Activated CD4-positive, CD25-positive, alpha-beta regulatory T cell (primary cell): ENCODE data around the gene SYNDIG1L.
A peak's percentile ranks its signal among the peaks of the same experiment; 100 is the strongest.
"Not testable (repeated sequence)": the region's sequence is repeated elsewhere in the genome, so short reads cannot be mapped to it uniquely, and the experiment has no call there.

Experiments used
- DNase-seq, 4 experiments: peaks; one replicate each; lab custom pipeline; 2025; lab: John Stamatoyannopoulos, UW

The SYNDIG1L gene

DNA sequence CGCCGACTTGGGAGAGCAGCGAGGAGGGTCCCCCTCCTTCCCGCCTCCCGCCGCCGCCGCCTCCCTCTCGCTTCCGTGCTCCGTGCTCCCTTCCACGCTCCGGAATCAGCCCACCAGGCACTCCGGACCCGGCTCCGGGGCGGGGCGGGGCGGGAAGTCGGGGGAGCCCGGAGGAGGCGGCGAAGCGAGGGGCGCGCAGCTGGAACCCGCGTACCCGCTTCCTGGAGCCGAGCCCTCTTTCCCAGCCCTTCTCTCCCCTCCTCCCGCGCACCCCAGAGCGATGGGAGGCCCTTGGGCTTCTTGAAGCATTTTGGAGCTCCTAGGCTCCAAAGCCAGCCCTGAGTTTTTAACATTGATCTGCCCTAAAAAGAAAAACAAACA, at the start of gene SYNDIG1L:
SYNDIG1L (minus strand) TSS at position 9 of the 381 bp plus-strand sequence. CDS start 16,466 bp downstream, outside the sequence.
- no peak for DNase-seq

DNA sequence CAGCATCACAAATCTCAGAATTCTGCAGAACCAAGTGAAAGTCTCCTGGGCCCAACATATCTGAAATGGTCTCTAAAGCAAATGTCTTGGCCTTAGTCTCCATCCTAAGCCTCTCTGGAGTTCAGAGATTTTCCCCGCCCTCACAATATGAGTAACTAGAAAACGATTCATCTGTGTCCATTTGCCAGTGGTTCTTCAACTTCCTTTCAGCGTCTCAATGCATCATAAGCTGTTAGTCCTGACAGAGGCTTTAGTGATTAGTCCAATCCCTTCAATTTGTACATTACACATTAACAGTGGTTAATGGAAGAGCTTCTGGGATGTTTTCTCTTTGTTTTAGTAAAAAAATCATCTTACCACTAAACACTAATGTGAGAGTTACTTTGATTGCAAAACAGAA, 49.7 kb upstream of the SYNDIG1L start:
- no peak for DNase-seq

DNA sequence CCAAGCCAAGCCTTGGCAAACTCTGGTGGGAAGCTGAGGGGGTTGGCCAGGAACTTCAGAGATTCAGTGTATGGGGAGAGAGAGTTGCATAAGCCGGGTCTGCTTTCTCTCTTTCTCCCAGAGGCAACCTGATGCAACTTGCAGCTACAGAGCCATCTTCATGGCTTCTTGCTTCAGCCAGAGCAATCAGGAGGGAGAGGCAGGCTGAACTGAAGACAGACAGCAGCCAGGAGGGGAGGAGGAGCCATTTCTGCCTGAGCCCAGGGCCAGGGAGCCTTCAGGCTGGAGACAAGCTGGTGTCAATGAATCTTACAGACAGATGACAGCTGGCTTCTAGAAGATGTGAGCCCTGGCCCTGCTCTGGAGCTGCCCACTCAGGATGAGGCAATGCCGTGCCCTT, 48.4 kb upstream of the SYNDIG1L start:
- DNase-seq: no peak

DNA sequence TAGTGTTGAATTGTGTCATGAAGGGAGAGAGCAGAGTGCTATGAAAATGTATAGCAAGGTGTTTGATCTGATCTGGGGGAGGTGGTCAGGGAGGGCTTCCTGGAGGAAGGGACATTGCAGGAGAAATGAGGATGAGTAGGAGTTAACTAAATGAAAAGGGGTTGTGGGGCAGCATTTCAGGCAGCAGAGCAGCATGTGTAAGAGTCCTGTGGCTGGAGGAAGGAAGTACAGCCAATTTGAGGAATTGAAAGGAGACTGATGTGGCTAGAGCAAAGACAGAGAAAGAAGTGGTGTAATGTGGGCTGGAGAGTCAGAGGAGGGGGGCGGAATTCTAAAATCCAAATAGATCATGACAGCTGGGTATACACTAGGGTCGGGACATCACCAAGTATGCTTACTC, 46.6 kb upstream of the SYNDIG1L start:
- no peak for DNase-seq

DNA sequence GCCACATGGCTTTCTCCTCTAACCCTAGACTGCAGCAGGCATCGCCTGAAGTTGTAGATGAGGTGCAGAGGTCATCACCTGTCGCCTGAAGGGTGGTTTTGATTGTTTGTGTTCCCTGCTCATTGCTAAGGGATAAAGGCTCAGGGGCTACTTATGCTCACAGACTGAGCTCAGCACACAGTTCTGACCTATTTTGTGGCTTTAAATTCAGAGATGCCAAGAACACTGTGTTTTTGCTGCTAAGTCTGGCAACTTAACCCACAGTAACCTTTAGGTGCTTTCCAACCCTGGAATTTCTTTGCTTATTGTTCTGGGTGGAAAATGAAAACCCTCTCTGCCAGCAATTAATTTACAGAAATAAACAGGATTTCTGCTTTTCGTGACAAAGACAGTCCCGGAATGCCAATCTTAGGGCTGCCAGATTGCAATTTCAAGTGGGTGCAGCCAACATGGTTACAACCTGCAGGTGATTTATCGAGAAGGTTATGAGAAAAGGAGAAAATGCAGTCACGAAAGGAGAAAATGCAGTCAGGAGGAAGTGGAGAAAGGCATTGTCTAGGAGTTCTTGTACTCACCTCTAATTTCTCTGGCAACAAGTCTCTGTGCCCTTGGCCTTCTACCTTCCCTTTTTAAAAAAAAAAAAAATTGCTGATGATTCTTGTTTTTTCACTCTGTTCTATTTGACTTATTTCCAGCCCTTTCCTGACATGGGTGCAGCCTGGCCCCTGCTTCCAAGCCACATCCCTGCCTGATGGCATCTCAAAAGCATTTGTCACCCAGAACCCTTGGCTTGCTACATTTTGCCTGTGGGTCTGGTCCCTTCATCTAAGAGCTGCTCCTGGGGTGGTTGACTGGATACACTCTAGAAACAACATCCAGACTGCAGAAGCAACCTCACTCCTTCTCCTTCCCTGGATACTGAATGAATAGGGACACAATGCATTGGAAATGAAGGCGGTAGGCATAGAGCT, 43.8 kb upstream of the SYNDIG1L start:
- no peak for DNase-seq

DNA sequence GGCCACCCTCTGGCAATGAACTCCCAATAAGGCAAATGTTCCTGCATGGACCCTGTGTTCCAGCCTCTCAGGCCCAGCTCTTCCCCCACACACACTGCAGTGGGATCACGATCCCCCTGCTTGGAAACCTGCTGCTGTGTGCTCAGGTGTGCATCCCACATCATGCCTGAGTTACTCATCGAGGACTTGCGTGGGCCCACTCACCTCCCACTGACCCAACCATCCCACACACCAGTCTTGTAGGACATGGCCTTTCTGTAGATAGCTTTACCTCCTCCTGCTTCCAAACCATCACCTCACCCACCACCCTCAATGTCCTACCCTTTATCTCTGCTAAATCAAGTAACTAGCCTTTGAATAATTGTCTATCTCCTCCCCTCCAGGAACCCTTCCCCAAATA, 42.5 kb upstream of the SYNDIG1L start:
- no peak for DNase-seq

DNA sequence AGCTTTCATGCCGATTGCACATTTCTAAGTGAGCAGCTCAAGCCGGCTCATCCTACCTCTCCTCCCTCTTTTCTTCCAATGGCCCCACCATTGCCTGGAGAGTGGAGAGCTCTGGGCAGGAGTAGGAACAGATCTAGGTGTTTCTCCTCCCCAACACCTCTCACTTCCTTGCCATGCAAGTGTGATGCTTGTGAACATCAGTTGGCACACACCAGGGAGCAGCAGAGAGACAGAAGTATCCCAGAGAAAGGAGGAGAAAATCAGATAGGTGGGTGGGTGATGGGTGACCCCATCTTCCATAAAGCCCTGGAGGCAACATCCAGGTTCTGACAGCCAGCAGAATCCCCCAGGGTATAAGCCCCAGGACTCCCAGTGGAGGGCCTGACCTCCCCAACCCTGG, 39.3 kb upstream of the SYNDIG1L start:
- no peak for DNase-seq

DNA sequence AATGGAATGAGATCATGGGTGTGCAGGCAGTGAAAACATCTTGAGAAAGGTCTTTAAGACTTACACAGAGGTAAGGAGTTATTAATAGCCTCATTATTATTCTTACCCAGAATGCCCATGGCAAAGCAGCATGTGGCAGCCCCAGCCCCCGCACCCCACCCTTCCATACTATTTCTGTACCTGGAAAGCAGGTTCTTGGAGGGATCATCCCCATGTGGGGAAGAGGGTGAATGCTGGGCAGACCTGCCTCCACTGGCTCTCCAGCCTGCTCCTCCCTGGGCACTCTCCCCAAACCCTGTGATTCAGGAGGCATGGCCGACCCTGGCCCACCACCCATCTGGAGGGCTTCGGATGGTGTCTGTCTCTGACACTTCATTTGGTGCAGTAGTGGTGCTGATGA, 38.8 kb upstream of the SYNDIG1L start:
- no peak for DNase-seq

DNA sequence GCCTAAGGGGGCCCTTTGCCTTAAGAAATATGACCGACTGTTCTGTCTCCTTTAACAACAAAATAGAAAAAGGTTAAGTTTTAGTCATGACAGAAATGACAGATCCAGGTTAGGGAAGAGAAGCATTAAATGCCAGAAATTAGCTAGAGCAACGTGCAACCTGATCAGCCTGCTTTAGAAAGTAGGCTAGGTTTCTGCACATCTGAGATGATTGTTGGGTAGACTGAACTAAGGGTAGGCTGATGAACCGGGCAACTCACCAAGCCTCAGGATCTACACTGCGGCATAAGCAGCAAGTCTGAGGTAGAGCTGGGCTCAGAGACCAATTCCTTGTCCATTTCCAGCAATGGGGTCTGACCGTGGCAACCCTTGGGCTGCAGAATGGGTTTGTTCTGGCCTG, 37.7 kb upstream of the SYNDIG1L start:
- DNase-seq: no peak

DNA sequence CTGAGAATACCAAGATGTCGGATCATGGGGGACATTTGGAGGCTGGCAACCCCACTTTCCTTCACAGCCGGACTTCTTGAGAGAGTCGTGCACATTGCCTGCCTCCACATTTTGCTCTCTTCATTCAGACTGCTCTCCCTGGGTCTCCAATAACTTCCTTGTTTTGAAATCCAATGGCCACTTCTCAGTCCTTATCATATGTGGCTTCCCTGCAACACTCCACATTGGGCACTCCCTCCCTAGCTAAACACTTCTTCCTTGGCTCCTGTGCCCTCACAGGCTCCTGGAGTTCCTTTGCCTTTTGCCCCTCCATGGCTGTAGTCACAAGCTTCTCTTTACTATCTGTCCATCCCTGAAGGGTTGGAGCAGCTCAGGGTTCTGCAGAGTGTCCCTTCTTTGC, 37.0 kb upstream of the SYNDIG1L start:
- DNase-seq: no peak

DNA sequence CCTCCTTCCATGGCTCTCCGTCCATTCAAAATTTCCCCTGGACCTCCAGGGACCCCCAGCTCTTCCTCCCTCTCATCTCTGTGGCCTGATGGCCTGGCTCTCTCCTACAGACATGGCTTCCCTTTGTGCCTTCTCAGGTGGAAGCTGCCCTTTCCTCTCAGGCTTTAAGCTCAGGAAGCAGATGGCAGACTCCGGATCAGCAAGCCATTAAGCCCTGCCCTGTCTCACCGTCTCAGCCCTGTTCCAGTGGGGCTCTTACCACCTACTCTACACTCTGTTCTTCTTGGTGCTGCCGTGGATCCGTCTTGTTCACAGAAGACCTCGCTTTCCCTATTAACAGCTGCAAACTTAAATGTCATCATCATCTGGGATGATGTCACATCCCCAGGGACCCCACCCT, 34.0 kb upstream of the SYNDIG1L start:
- DNase-seq: no peak

DNA sequence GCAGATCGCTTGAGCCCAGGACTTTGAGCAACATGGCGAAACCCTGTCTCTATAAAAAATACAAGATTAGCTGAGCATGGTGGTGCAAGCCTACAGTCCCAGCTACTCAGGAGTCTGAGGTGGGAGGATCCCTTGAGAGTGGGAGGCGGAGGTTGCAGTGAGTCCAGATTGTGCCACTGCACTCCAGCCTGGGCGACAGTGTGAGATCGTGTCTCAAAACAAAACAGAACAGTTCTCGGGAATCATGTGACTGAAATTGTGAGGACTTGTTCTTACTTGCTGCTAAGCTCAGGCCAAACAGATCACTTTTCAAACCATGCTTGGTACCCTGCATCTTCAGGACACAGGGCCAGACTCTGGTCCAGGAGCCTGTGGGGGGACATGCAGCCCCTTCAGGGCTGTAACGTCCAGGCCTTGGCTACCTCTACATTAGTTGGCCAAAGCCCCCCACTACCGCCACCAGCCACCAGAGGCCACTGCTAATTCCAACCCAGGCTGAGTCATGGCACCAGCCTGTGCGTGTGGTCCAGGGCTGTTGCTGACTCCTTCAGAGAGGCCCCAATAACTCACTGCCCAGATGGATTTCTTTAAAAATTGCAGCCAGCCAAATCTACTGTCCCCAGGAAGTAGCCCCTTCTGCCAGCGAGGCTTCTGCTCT, 33.4 kb upstream of the SYNDIG1L start:
- DNase-seq: peak in 2 of 4 experiments; percentile 2 to 7

DNA sequence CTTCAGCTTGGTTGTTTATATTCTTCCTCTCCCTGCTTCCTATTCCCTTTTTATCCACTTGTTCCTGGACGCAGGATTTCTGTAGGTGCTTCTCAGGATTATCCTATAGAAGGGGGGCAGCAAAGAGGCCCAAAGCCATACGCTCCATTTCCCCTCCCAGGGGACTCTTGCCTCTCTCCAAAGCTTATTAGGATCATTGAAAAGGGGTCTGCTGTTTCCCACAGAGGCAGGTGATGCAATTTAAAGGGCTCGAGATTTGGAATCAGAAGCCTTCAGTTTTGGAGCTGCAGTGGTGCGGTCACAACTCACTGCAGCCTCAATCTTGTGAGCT, 31.5 kb upstream of the SYNDIG1L start:
- DNase-seq: no peak

DNA sequence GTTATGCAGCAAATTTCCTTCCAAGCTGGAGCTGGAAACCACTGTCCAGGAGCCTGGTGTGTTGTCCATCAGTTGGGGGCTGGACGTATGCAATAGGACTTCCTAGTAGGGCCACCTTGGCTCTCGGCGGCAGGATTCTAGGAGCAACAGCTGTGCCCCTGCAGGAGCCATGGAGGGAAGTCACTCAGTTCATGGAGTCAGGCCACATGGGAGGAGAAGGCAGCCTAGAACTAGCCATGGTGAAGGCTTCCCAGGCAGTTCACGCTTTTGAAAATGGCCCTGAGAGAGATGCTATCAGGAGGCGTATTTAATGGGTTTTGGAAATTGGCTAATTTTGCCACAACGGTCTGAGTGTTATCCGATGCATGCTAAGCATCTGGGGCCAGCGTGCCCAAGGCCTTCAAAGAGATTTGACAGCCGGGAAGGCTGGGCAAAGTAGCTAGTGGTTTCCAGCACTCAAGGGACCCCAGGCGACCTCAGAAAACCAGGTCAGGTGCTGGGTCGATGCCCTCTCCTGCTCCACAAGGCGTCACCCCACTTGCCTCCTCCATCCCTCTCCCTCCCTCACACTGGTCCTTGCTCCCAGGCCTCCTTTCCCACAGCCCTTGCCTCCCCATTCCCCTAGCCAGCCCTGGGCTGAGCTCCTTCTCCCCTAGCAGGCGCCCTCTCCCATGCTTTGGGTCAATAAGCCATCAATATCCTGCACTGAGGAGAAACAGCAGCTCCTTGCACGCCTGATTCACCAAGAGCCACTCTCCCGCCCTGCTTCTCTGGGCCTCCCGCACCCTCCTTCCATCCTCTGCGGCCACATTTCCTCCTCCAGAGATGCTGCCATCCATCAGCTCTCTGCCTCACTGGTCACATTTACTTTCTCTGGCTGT, 30.9 kb upstream of the SYNDIG1L start:
- no peak for DNase-seq

DNA sequence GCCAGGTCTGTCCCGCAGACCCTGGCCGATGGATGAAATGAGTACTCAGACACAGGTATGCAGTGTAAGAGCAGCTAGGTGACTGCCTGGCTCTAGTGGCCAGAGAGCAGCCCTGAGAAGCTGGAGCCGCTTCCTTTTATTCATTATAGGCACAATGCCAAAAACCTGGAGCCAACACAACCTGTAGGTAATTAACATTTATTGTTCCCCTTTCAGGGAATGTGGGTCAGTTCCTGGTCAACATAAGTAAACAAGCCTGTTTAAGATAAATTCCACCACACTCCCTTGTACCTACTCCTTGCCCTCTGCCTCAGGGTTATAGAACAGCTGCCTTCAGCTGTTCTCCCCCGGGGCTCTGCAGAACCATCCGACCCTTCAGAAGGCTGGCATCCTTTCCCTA, 28.4 kb upstream of the SYNDIG1L start:
- not testable (repeated sequence) for DNase-seq

DNA sequence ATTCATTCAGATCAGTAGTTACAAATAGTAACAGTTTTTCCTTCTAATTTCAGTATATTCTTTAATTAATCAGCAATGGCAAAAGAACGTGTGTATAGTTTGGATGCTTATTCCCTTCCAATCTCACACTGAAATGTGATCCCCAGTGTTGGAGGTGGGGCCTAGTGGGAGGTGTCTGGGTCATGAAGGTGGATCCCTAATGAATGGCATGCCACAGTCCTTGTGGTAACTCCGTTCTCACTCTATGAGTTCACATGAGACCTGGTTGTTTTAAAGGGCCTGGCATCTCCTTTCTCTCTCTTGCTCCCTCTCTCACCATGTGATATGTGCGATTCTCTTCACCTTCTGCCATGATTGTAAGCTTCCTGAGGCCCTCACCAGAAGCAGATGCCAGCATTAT, 18.9 kb upstream of the SYNDIG1L start:
- DNase-seq: no peak

DNA sequence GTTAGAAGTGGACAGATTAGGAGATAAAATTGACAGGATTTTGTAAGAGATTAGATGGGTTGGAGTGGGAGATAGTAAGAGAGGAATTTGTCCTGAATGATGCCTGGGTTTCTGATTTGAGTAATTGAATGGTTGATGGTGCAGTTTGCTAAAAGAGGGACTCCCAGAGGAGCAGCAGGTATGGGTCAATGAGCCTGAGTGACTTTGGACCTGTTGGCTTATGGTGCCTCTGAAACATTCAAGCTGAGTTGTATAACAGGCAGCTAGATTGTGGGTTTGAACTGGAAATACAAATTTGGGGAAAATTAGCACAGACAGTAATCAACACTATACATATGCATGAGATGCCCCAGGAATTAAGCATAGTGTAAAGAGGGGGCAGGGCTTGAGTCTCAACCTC, 16.7 kb upstream of the SYNDIG1L start:
- DNase-seq: no peak

DNA sequence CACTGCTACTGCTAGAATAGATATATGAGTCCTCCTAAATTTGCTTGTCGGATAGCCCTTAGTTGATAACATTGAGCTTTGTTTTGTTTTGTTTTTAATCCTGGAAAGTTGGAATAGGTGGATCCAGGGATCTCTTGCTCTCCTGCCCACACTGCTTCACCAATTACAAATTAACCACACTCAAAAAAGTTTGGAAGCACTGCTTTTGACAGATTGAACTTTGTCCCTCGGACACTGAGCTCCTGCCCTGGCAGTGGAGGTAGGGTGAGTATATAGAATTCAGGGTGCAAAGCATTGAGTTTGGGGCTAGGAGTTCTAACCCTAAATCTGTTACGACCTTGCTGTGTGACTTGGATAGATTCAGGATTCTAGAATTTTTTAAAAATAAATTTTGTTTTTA, 15.1 kb upstream of the SYNDIG1L start:
- no peak for DNase-seq

DNA sequence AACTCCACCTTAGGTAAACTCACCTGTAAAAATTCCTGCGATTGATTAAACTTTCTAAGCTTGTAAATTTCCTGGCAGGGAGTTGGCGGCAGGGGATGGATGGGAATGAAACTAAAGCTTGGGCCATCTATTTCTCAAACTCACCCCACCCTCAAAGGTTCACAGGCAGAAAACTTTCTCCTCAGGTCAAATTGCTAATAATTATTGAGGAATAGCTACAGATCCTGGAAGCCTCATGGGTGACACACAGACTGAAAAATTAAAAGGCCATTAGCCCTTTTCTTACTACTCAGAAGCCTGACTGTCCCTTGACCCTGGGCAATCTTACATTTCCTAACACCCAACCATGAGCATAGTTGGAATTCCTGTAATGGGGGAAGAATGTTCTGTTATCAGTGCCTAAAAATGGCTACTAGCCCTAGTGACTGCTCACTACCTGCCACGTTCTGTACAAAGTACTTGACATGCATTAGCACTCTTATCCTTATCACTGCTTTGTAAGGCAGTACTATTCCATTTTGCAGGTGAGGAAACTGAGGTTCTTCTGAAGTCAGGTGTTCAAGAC, 12.4 kb upstream of the SYNDIG1L start:
- no peak for DNase-seq

DNA sequence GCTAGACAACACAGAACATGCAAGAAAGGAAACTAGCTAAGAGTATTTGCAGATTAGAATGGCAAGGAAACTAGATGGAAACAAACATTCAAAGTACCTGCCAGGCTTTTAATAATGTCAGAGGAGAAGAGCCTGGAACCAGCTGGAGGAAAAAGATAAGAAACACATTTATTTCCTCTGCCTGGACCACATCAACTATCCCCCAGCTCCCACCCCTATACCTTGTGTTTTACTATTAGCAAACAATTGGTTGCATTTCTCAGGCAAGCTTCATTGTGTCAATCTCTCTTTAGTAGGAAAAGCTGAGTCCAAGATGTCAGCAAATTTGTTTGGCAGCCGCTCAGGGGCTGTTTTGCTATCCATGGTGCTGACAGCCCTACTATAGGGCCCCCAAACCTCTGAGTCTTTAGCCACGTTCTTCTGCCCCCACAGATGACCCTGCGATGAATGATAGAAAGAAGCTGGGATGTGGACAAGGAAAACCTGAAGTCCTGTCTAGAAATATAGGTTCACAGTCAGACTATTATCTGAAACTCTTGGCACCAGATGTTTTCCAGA, 11.6 kb upstream of the SYNDIG1L start:
- no peak for DNase-seq

DNA sequence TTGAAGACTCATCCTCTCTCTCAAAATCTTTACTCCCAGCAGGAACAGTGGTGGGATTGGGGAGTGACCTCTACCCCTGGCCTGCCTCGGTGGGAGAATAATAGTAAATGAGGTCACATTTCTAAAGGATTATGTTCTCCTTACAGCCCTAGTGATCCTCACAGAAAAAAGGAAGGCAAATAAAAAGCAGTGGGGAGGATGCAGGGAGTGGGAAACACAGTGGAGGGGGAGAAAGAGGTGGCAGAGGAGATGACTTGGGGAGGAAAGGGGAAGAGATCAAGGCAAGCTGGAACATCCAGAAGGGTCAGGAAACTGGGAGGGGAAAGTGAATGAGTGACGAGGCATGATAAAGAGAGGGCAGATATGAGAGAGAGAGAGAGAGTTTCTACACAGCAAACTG, 8.3 kb upstream of the SYNDIG1L start:
- no peak for DNase-seq

DNA sequence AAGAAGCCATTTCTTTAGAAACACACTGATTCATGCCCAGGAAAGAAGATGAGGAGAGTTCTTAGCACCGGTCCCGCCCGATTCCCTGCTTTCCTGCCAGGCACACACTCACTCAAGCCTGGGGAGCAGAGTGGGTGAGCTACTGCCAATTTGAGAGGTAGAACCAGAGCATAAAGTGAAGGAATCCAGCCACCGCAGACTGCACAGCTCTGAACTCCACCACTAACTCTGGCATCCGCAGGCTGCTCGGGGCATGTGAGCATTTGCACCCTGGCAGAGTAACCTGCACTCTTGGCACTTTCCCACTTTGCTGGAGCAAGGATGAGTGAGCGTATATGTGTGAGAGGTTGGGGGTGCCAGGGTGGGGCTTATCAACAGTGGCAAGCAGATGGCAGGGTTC, 4.0 kb upstream of the SYNDIG1L start:
- no peak for DNase-seq
